IMR-90 (cell line): ENCODE measurements around the gene NR1I3. TPM values are rescaled to one million over a fixed set of nuclear protein-coding genes. Genes with fewer than 3 reads are reported as not detected.

Experiments used
- ATAC-seq: fragments of 200-7000 bp; cut with Tn5 transposase; 2 replicates; pipeline ENCODE4 v1.9.1; 2020; ENCODE audit warnings: low read depth, mild to moderate bottlenecking, moderate library complexity
- BruUV-seq: library from RNA; stranded (reverse); fragments of 400-500 nt; replicated peaks from 2 replicates; lab custom pipeline; 2021; lab: Mats Ljungman, UMichigan
- CTCF ChIA-PET: fragments of 300-600 bp; formaldehyde crosslinking; extraction: SDS; loops from one replicate; lab custom pipeline; 2021; ENCODE audit warnings: antibody characterized with exemption; lab: Yijun Ruan, JAX
- POLR2A ChIA-PET: fragments of 300-600 bp; sonication (Branson Sonifier 250); formaldehyde crosslinking; loops from one replicate; lab custom pipeline; 2022; ENCODE audit warnings: antibody characterized with exemption; ENCODE audit not compliant: unreplicated experiment; lab: Charles Lee
- DNase-seq: peaks from one replicate; pipeline ENCODE4 v3.0.0; 2013
- H2AFZ ChIP-seq: replicated peaks from 2 replicates; pipeline ENCODE3; 2013; ENCODE audit warnings: low read length, mild to moderate bottlenecking; ENCODE audit not compliant: poor library complexity
- H2AK5ac ChIP-seq: 2 replicates; pipeline ENCODE4 v1.6.1; 2013; ENCODE audit warnings: low read depth, low read length, inconsistent platforms
- H2AK9ac ChIP-seq: replicated peaks from 2 replicates; pipeline ENCODE3; 2013; ENCODE audit warnings: mild to moderate bottlenecking, low read depth, low read length, moderate library complexity; ENCODE audit not compliant: poor library complexity
- H2BK120ac ChIP-seq: 2 replicates; pipeline ENCODE4 v1.6.1; 2013; ENCODE audit warnings: low read depth, low read length, inconsistent platforms
- H2BK15ac ChIP-seq: 3 replicates; pipeline ENCODE4 v1.6.1; 2013; ENCODE audit warnings: low read depth, low read length, inconsistent platforms
- H2BK20ac ChIP-seq: 2 replicates; pipeline ENCODE4 v1.6.1; 2013; ENCODE audit warnings: low read depth, mild to moderate bottlenecking, inconsistent platforms, low read length, moderate library complexity
- H2BK5ac ChIP-seq: 2 replicates; pipeline ENCODE4 v1.6.1; 2013; ENCODE audit warnings: mild to moderate bottlenecking, low read depth, low read length, inconsistent platforms; ENCODE audit not compliant: poor library complexity, severe bottlenecking
- H3K14ac ChIP-seq: replicated peaks from 2 replicates; pipeline ENCODE4 v1.6.1; 2013; ENCODE audit warnings: low read depth, low read length, inconsistent platforms
- H3K18ac ChIP-seq: 2 replicates; pipeline ENCODE4 v1.6.1; 2013; ENCODE audit warnings: low read depth, low read length, control low read depth
- H3K23ac ChIP-seq: 2 replicates; pipeline ENCODE4 v1.6.1; 2013; ENCODE audit warnings: low read depth, low read length, inconsistent platforms
- H3K27ac ChIP-seq: 2 replicates; pipeline ENCODE4 v1.5.1; 2013; ENCODE audit warnings: mild to moderate bottlenecking, control low read depth, low read length; ENCODE audit not compliant: insufficient read depth
- H3K27me3 ChIP-seq: 2 replicates; pipeline ENCODE4 v1.6.1; 2013; ENCODE audit warnings: low read length; ENCODE audit not compliant: control insufficient read depth, insufficient read depth
- H3K36me3 ChIP-seq: 2 replicates; pipeline ENCODE4 v1.6.1; 2013; ENCODE audit warnings: low read length, mixed read lengths; ENCODE audit not compliant: control insufficient read depth, insufficient read depth
- H3K4ac ChIP-seq: 2 replicates; pipeline ENCODE4 v1.6.1; 2013; ENCODE audit warnings: low read depth, low read length, inconsistent platforms
- H3K4me1 ChIP-seq: 2 replicates; pipeline ENCODE4 v1.6.1; 2013; ENCODE audit warnings: low read length, mixed read lengths; ENCODE audit not compliant: control insufficient read depth, insufficient read depth
- H3K4me2 ChIP-seq: 2 replicates; pipeline ENCODE4 v1.6.1; 2013; ENCODE audit warnings: low read depth, mild to moderate bottlenecking, control low read depth, low read length, moderate library complexity
- H3K4me3 ChIP-seq: 2 replicates; pipeline ENCODE4 v1.5.1; 2013; ENCODE audit warnings: low read depth, mild to moderate bottlenecking, control low read depth, low read length, moderate library complexity; ENCODE audit not compliant: insufficient read depth
- H3K56ac ChIP-seq: 2 replicates; pipeline ENCODE4 v1.6.1; 2013; ENCODE audit warnings: low read length, inconsistent platforms; ENCODE audit not compliant: insufficient read depth; ENCODE audit errors: extremely low read depth
- H3K79me1 ChIP-seq, 2 experiments: 2 replicates each; pipeline ENCODE4 v1.6.1; 2013; ENCODE audit warnings: low read length in 2 of 2, inconsistent platforms in 1 of 2, low read depth in 1 of 2
- H3K9ac ChIP-seq: 2 replicates; pipeline ENCODE4 v1.6.1; 2013; ENCODE audit warnings: low read depth, low read length, control low read depth
- H3K9me1 ChIP-seq: 2 replicates; pipeline ENCODE4 v1.6.1; 2013; ENCODE audit warnings: low read length, inconsistent platforms; ENCODE audit not compliant: insufficient read depth
- H3K9me3 ChIP-seq: 2 replicates; pipeline ENCODE4 v1.6.1; 2013; ENCODE audit warnings: low read length; ENCODE audit not compliant: control insufficient read depth, insufficient read depth
- H4K20me1 ChIP-seq: 2 replicates; pipeline ENCODE4 v1.6.1; 2013; ENCODE audit warnings: low read length, inconsistent platforms; ENCODE audit not compliant: insufficient read depth
- H4K5ac ChIP-seq: 2 replicates; pipeline ENCODE4 v1.6.1; 2013; ENCODE audit warnings: mild to moderate bottlenecking, low read depth, low read length, control low read depth
- H4K8ac ChIP-seq, 2 experiments: 2 replicates each; pipeline ENCODE4 v1.6.1; 2013; ENCODE audit warnings: low read depth in 2 of 2, low read length in 2 of 2, control low read depth in 1 of 2, inconsistent platforms in 1 of 2
- H4K91ac ChIP-seq: 2 replicates; pipeline ENCODE4 v1.6.1; 2013; ENCODE audit warnings: low read depth, low read length, inconsistent platforms; ENCODE audit not compliant: insufficient read depth
- CEBPB ChIP-seq: IDR thresholded peaks from 2 replicates; pipeline ENCODE4 v1.6.1; 2012; ENCODE audit warnings: low read depth, low read length, improper control_type of control experiment
- WGBS, 2 experiments: methylation state at CpG; one replicate each; pipeline versions ENCODE4 v1.1.5 to v1.1.7; 2013; ENCODE audit warnings: missing lambda C conversion rate in 2 of 2; ENCODE audit not compliant: insufficient read length in 1 of 2; ENCODE audit errors: extremely low coverage in 2 of 2; 5-methylcytosine and 5-hydroxymethylcytosine counted together
- dilution Hi-C: fragments of 300-500 bp; cut with HindIII; formaldehyde crosslinking; loops from one replicate; pipeline ENCODE4 v1.14.3; 2018; ENCODE audit warnings: low sequenced_read_pairs; ENCODE audit not compliant: unreplicated experiment
- in situ Hi-C: fragments of 300-500 bp; cut with MboI; formaldehyde crosslinking; loops from 3 replicates; pipeline ENCODE4 v1.14.3; 2019; ENCODE audit warnings: low sequenced_read_pairs, inconsistent platforms, mixed read lengths
- intact Hi-C: fragments of 100-400 bp; cut with micrococcal nuclease; formaldehyde crosslinking; loops from 2 replicates; pipeline ENCODE4 v1.10.0; 2022
- polyA plus RNA-seq, 3 experiments: library from polyadenylated mRNA; depleted of rRNA; stranded (reverse); fragments of >200 nt; gene quantifications; 2 replicates each; pipeline ENCODE4 v1.2.3, GENCODE V29; 2012; ENCODE audit warnings: low replicate concordance in 1 of 3
- total RNA-seq: library from RNA; depleted of rRNA; stranded (reverse); fragments of >200 nt; gene quantifications from 2 replicates; pipeline ENCODE4 v1.2.3, GENCODE V29; 2012

The NR1I3 gene
- total and polyA plus RNA-seq, 2 of the 4 experiments (the other 2 are of a cell fraction) = not detected

DNA sequence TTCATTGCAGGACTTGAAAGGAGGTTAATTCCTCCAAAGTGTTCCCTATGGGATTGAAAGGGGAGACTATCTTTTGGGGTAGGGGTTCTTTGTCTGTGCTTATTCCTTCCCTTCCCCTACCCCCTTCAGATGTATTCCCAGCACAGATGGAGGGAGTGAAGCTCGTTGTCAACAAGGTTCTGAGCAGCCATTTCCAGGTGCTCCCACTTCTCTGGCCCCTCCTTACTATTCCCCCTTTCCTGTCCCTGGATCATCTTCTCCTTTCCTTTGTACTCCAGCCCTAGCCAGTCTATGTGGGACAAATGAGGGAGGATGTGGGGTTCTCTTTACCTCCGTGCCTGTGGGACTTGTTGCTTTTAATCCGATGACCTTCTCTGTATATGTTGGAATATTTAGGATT is 11.2 kb downstream of the NR1I3 start:
- no peak for TF ChIP-seq CEBPB
- ChIA-PET CTCF (interaction anchor here (0.6 to 3.2 kb wide), 7 partner anchors 10 to 155 kb away, joined by 3 to 21 read pairs (median 8); partner anchors contain the start of genes ADAMTS4 and NDUFS2), POLR2A (no interaction called here)
- peaks cover 19% of the 10 kb centered on the region for H3K36me3 ChIP-seq
- H2AK9ac ChIP-seq = peak overlapping the region; percentile 97
- H2BK120ac ChIP-seq = no peak overlapping the region
- no CpG with 5 or more reads among the region's 3 CpGs for WGBS, 2 experiments
- in situ Hi-C loops (loop anchor here (5.0 kb wide), 2 partner anchors 66 to 156 kb away; no protein-coding TSS in a partner anchor), dilution Hi-C loops (no loop called here), intact Hi-C loops (loop anchor here (1.0 kb wide), 2 partner anchors 65 to 156 kb away; no protein-coding TSS in a partner anchor)
- H2BK20ac ChIP-seq = no peak overlapping the region
- H4K5ac ChIP-seq = peak overlapping the region; percentile 69
- peak overlapping the region; percentile 98 for H2AFZ ChIP-seq
- no TSS peak for BruUV-seq
- DNase-seq = no peak
- H3K18ac ChIP-seq = no peak overlapping the region
- no peak overlapping the region for H2BK15ac ChIP-seq
- peak overlapping the region; percentile 81 for H3K9ac ChIP-seq
- peaks cover 8% of the 10 kb centered on the region; the same call in 1 of the 2 replicates for H3K9me1 ChIP-seq
- peak overlapping the region; percentile 83 for H3K4ac ChIP-seq
- H4K91ac ChIP-seq = no peak overlapping the region
- peak overlapping the region; percentile 74 for H3K4me3 ChIP-seq
- peaks cover 9% of the 10 kb centered on the region; the same call in 1 of the 2 replicates for H3K4me1 ChIP-seq
- no peak overlapping the region; the same call in 1 of the 2 replicates for H3K27ac ChIP-seq
- no peak for ATAC-seq
- peak overlapping the region; percentile 81 for H3K4me2 ChIP-seq
- no peaks in the 10 kb centered on the region; the same call in 1 of the 2 replicates for H3K27me3 ChIP-seq
- H3K9me3 ChIP-seq = no peaks in the 10 kb centered on the region
- H3K14ac ChIP-seq = 0 out of 2 replicates have a peak overlapping the region, but pooled peaks have one; percentile 89
- peak overlapping the region; percentile 62; the same call in 1 of the 2 replicates for H3K23ac ChIP-seq
- no peak overlapping the region for H3K56ac ChIP-seq
- peaks cover 9 to 17% of the 10 kb centered on the region in 2 experiments; a peak in 3 of 4 replicates for H3K79me1 ChIP-seq
- no peak overlapping the region for H2BK5ac ChIP-seq
- peak overlapping the region; percentile 96 to 97; a peak in 2 of 4 replicates for H4K8ac ChIP-seq
- H4K20me1 ChIP-seq = no peaks in the 10 kb centered on the region
- H2AK5ac ChIP-seq = peak overlapping the region; percentile 67; the same call in 1 of the 2 replicates
